H1 (cell line): ENCODE measurements around the gene RPP25L. TPM values are rescaled to one million over a fixed set of nuclear protein-coding genes. Genes with fewer than 3 reads are reported as not detected.
A peak's percentile ranks its signal among the peaks of the same experiment; 100 is the strongest.

Experiments
- CTCF ChIA-PET: fragments of 300-600 bp; sonication (Branson Sonifier 250); formaldehyde crosslinking; loops from one replicate; lab custom pipeline; 2021; ENCODE audit not compliant: partially characterized antibody; lab: Charles Lee
- POLR2A ChIA-PET: fragments of 300-600 bp; sonication (Branson Sonifier 250); formaldehyde crosslinking; loops from one replicate; lab custom pipeline; 2021; ENCODE audit warnings: inconsistent platforms; ENCODE audit not compliant: partially characterized antibody; lab: Charles Lee
- DNase-seq, 2 experiments: peaks; one replicate each; pipeline versions ENCODE4 v3.0.0 to v3.0.0-alpha.2; 2010 to 2022; ENCODE audit warnings: low spot score in 2 of 2, low read depth in 1 of 2, mixed read lengths in 1 of 2
- FAIRE-seq: peaks from 2 replicates; lab custom pipeline; 2011; peaks lifted over from hg19 to GRCh38; lab: Jason Lieb, UNC
- H2AFZ ChIP-seq: 2 replicates; pipeline ENCODE4 v1.8.1; 2012; ENCODE audit warnings: low read length, inconsistent platforms
- H2AK5ac ChIP-seq: 2 replicates; pipeline ENCODE4 v1.6.1; 2013; ENCODE audit warnings: low read depth, low read length
- H2BK120ac ChIP-seq: replicated peaks from 2 replicates; pipeline ENCODE3; 2013; ENCODE audit warnings: low read depth, low read length, inconsistent platforms
- H2BK12ac ChIP-seq: 2 replicates; pipeline ENCODE4 v1.6.1; 2013; ENCODE audit warnings: low read depth, low read length
- H2BK15ac ChIP-seq: 2 replicates; pipeline ENCODE4 v1.6.1; 2013; ENCODE audit warnings: low read length
- H2BK20ac ChIP-seq: 2 replicates; pipeline ENCODE4 v1.6.1; 2013; ENCODE audit warnings: low read length
- H2BK5ac ChIP-seq: 2 replicates; pipeline ENCODE4 v1.6.1; 2013; ENCODE audit warnings: low read depth, low read length
- H3K14ac ChIP-seq: 2 replicates; pipeline ENCODE4 v1.6.1; 2013; ENCODE audit warnings: inconsistent platforms; ENCODE audit not compliant: insufficient read length
- H3K18ac ChIP-seq: 2 replicates; pipeline ENCODE4 v1.6.1; 2013; ENCODE audit warnings: low read length; ENCODE audit errors: extremely low read depth
- H3K23ac ChIP-seq: 2 replicates; pipeline ENCODE4 v1.6.1; 2013; ENCODE audit warnings: inconsistent platforms; ENCODE audit not compliant: insufficient read length
- H3K23me2 ChIP-seq: 2 replicates; pipeline ENCODE4 v1.6.1; 2013; ENCODE audit warnings: low read depth, low read length
- H3K27ac ChIP-seq: 2 replicates; pipeline ENCODE4 v1.6.1; 2011; ENCODE audit warnings: low read depth, low read length, inconsistent platforms
- H3K27me3 ChIP-seq, 4 experiments: replicated peaks in 1 of 4; 1 replicate in 1 of 4; 2 replicates in 3 of 4; pipeline versions ENCODE4 v1.6.1 to v1.8.1; 2011 to 2013; ENCODE audit warnings: low read length in 3 of 4, mild to moderate bottlenecking in 3 of 4, inconsistent platforms in 2 of 4, mixed read lengths in 2 of 4, moderate library complexity in 1 of 4; ENCODE audit not compliant: control insufficient read depth in 3 of 4, insufficient read depth in 3 of 4; ENCODE audit errors: extremely low read depth in 1 of 4
- H3K36me3 ChIP-seq, 4 experiments: 2 replicates each; pipeline versions ENCODE4 v1.6.1 to v1.8.1; 2011 to 2013; ENCODE audit warnings: mild to moderate bottlenecking in 4 of 4, low read length in 3 of 4, moderate library complexity in 2 of 4, control low read depth in 1 of 4, inconsistent platforms in 1 of 4; ENCODE audit not compliant: insufficient read depth in 4 of 4, control insufficient read depth in 2 of 4
- H3K4ac ChIP-seq: replicated peaks from 2 replicates; pipeline ENCODE3; 2013; ENCODE audit warnings: low read length, low read depth, mixed read lengths, inconsistent platforms; ENCODE audit not compliant: insufficient read length
- H3K4me1 ChIP-seq, 4 experiments: replicated peaks in 1 of 4; 1 replicate in 1 of 4; 2 replicates in 3 of 4; pipeline versions ENCODE4 v1.6.1 to v1.8.1; 2011 to 2013; ENCODE audit warnings: low read length in 3 of 4, inconsistent platforms in 2 of 4, mixed read lengths in 1 of 4; ENCODE audit not compliant: insufficient read depth in 4 of 4, control insufficient read depth in 3 of 4
- H3K4me2 ChIP-seq, 2 experiments: 2 replicates each; pipeline versions ENCODE4 v1.6.1 to v1.8.1; 2011 to 2013; ENCODE audit warnings: low read depth in 2 of 2, low read length in 2 of 2, control low read depth in 1 of 2, inconsistent platforms in 1 of 2, mild to moderate bottlenecking in 1 of 2; ENCODE audit not compliant: insufficient read depth in 1 of 2
- H3K4me3 ChIP-seq, 4 experiments: fragments of 200-600, 300-600 bp in 1 of 4; sonication (generic), shearing (Covaris generic), sonication (Bioruptor Twin) in 1 of 4; 2 replicates each; pipeline versions ENCODE4 v1.5.1 to v1.8.1; 2011 to 2016; ENCODE audit warnings: low read length in 4 of 4, low read depth in 3 of 4, control low read depth in 2 of 4, inconsistent platforms in 2 of 4, mild to moderate bottlenecking in 2 of 4, mixed read lengths in 1 of 4, moderate library complexity in 1 of 4; ENCODE audit not compliant: insufficient read depth in 2 of 4; ENCODE audit errors: extremely low read depth in 1 of 4
- H3K56ac ChIP-seq: replicated peaks from 2 replicates; pipeline ENCODE3; 2013; ENCODE audit warnings: low read depth, mild to moderate bottlenecking, mixed read lengths, low read length, inconsistent platforms; ENCODE audit not compliant: insufficient read length
- H3K79me1 ChIP-seq: 2 replicates; pipeline ENCODE4 v1.6.1; 2013; ENCODE audit warnings: low read depth, low read length, control low read depth
- H3K79me2 ChIP-seq, 2 experiments: 2 replicates each; pipeline versions ENCODE4 v1.6.1 to v1.8.1; 2012 to 2013; ENCODE audit warnings: low read length in 2 of 2, mild to moderate bottlenecking in 2 of 2, inconsistent platforms in 1 of 2; ENCODE audit not compliant: insufficient read depth in 2 of 2, control insufficient read depth in 1 of 2
- H3K9ac ChIP-seq, 4 experiments: replicated peaks in 1 of 4; 1 replicate in 1 of 4; 2 replicates in 3 of 4; pipeline versions ENCODE4 v1.6.1 to v1.8.1; 2011 to 2013; ENCODE audit warnings: low read depth in 3 of 4, low read length in 3 of 4, control low read depth in 2 of 4, mild to moderate bottlenecking in 2 of 4, moderate library complexity in 2 of 4, inconsistent platforms in 1 of 4; ENCODE audit errors: extremely low read depth in 1 of 4
- H3K9me3 ChIP-seq, 2 experiments: 2 replicates each; pipeline versions ENCODE4 v1.6.1 to v1.8.1; 2012 to 2013; ENCODE audit warnings: mild to moderate bottlenecking in 2 of 2, moderate library complexity in 2 of 2, control low read depth in 1 of 2, inconsistent platforms in 1 of 2, low read depth in 1 of 2, low read length in 1 of 2, mixed read lengths in 1 of 2; ENCODE audit not compliant: insufficient read depth in 2 of 2
- H4K20me1 ChIP-seq, 2 experiments: replicated peaks in 1 of 2; 2 replicates each; pipeline versions ENCODE3 to v1.8.1; 2011 to 2013; ENCODE audit warnings: inconsistent platforms in 2 of 2, low read length in 2 of 2, mild to moderate bottlenecking in 1 of 2; ENCODE audit not compliant: insufficient read depth in 2 of 2, control insufficient read depth in 1 of 2
- H4K5ac ChIP-seq: 2 replicates; pipeline ENCODE4 v1.6.1; 2013; ENCODE audit warnings: low read length, low read depth, mixed read lengths, inconsistent platforms; ENCODE audit not compliant: insufficient read length
- H4K8ac ChIP-seq: 2 replicates; pipeline ENCODE4 v1.8.0; 2013; ENCODE audit warnings: mild to moderate bottlenecking, moderate library complexity, low read length, inconsistent platforms; ENCODE audit not compliant: insufficient read depth; ENCODE audit errors: extremely low read depth
- H4K91ac ChIP-seq: replicated peaks from 2 replicates; pipeline ENCODE3; 2013; ENCODE audit warnings: low read length, mixed read lengths, inconsistent platforms; ENCODE audit not compliant: insufficient read length
- CHD1 ChIP-seq: IDR thresholded peaks from 2 replicates; pipeline ENCODE4 v1.6.1; 2012; ENCODE audit warnings: low read depth, low read length, improper control_type of control experiment
- EGR1 ChIP-seq: IDR thresholded peaks from 2 replicates; pipeline ENCODE4 v1.6.1; 2011; ENCODE audit warnings: low read depth, low read length, borderline replicate concordance
- EP300 ChIP-seq, 2 experiments: IDR thresholded peaks; 1 replicate in 1 of 2; 2 replicates in 1 of 2; pipeline ENCODE4 v1.6.1; 2011 to 2012; ENCODE audit warnings: low read depth in 2 of 2, low read length in 2 of 2, mild to moderate bottlenecking in 2 of 2, borderline replicate concordance in 1 of 2, inconsistent platforms in 1 of 2, moderate library complexity in 1 of 2
- JUND ChIP-seq: IDR thresholded peaks from 2 replicates; pipeline ENCODE4 v1.6.1; 2011; ENCODE audit warnings: mild to moderate bottlenecking, improper control_type of control experiment, low read length
- MAFK ChIP-seq: IDR thresholded peaks from 2 replicates; pipeline ENCODE4 v1.6.1; 2012; ENCODE audit warnings: low read depth, mild to moderate bottlenecking, improper control_type of control experiment, low read length
- NRF1 ChIP-seq: IDR thresholded peaks from 2 replicates; pipeline ENCODE4 v1.6.1; 2011; ENCODE audit warnings: mild to moderate bottlenecking, low read depth, low read length, improper control_type of control experiment
- RFX5 ChIP-seq: IDR thresholded peaks from 2 replicates; pipeline ENCODE4 v1.6.1; 2011; ENCODE audit warnings: low read depth, low read length, improper control_type of control experiment, borderline replicate concordance
- TCF12 ChIP-seq: IDR thresholded peaks from 2 replicates; pipeline ENCODE4 v1.6.1; 2011; ENCODE audit warnings: low read depth, mild to moderate bottlenecking, low read length
- ZNF274 ChIP-seq: IDR thresholded peaks from 2 replicates; pipeline ENCODE4 v1.7.0; 2012; ENCODE audit warnings: low read length, borderline replicate concordance; ENCODE audit errors: extremely low read depth
- WGBS, 2 experiments: shearing (Covaris generic) in 1 of 2; methylation state at CpG; one replicate each; pipeline versions ENCODE4 v1.1.6 to v1.1.7; 2013 to 2015; ENCODE audit warnings: low lambda C conversion rate in 2 of 2, mixed read lengths in 2 of 2, inconsistent platforms in 1 of 2, low coverage in 1 of 2, missing lambda C conversion rate in 1 of 2; ENCODE audit not compliant: insufficient replicate concordance in 2 of 2, insufficient coverage in 1 of 2, insufficient read length in 1 of 2; ENCODE audit errors: extremely low coverage in 1 of 2, missing lambda C conversion rate in 1 of 2; 5-methylcytosine and 5-hydroxymethylcytosine counted together
- polyA plus RNA-seq, 7 experiments: library from polyadenylated mRNA; depleted of rRNA in 3 of 7; stranded (reverse) in 5 of 7; unstranded in 2 of 7; fragments of >200 nt in 5 of 7; fragments of 200-250 nt in 2 of 7; gene quantifications; 1 replicate in 5 of 7; 2 replicates in 1 of 7; 4 replicates in 1 of 7; pipeline versions ENCODE4 v1.2.1 to v1.2.3, GENCODE V29; 2011 to 2013; ENCODE audit warnings: missing spikeins in 2 of 7, mixed read lengths in 2 of 7
- total RNA-seq: library from RNA; stranded (reverse); fragmentation: NEBNext Ultra II Directional; extraction: Animal tissue kit (Norgen Biotek cat#: 25700); gene quantifications from 2 replicates; pipeline ENCODE4 v1.2.1, GENCODE V29; 2021
- TF ChIP-seq, protein P1 (sequence below), 3 experiments: IDR thresholded peaks; 1 replicate in 2 of 3; 2 replicates in 1 of 3; pipeline versions ENCODE4 v1.5.1 to v1.6.1; 2011; ENCODE audit warnings: low read length in 3 of 3, mild to moderate bottlenecking in 3 of 3, inconsistent platforms in 2 of 3, low read depth in 1 of 3, moderate library complexity in 1 of 3; ENCODE audit not compliant: insufficient read depth in 1 of 3; ENCODE audit errors: control extremely low read depth in 1 of 3

The RPP25L gene
- total and polyA plus RNA-seq, 2 of the 8 experiments (the other 6 are each of a cell fraction or from before 2014, with no cell fraction given) = 21.6 to 75.0 TPM

GRCh38 chr9:34570376-34570775, 41.5 kb downstream of the RPP25L start:
- Histone ChIP-seq H2BK5ac (no peak overlapping the region), H2BK15ac (0 out of 2 replicates have a peak overlapping the region, but pooled peaks have one; percentile 29), H3K14ac (no peak overlapping the region), H3K4me3 (no peak overlapping the region), H4K91ac (no peak overlapping the region), H3K9me3 (no peaks in the 10 kb centered on the region), H3K4me2 (no peak overlapping the region), H3K23ac (no peak overlapping the region), H2BK20ac (no peak overlapping the region), H2AK5ac (no peak overlapping the region), H3K27ac (no peak overlapping the region), H3K56ac (no peak overlapping the region), H3K4ac (no peak overlapping the region), H3K79me2 (no peaks in the 10 kb centered on the region), H3K9ac (no peak overlapping the region), H3K36me3 (no peaks in the 10 kb centered on the region), H4K8ac (no peak overlapping the region), H2AFZ (no peak overlapping the region), H4K5ac (no peak overlapping the region), H3K23me2 (no peaks in the 10 kb centered on the region), H3K4me1 (peaks cover 9 to 44% (median 17%) of the 10 kb centered on the region in 4 experiments), H4K20me1 (no peaks in the 10 kb centered on the region), H3K18ac (no peak overlapping the region), H2BK12ac (0 out of 2 replicates have a peak overlapping the region, but pooled peaks have one; percentile 12), H3K79me1 (no peaks in the 10 kb centered on the region), H2BK120ac (no peak overlapping the region), H3K27me3 (peaks cover 0 to 10% (median 5%) of the 10 kb centered on the region in 4 experiments; a peak in 3 of 7 replicates)
- no peak for FAIRE-seq
- WGBS, 2 experiments = 94% methylated on average over 11 of the region's 11 CpGs; no CpG with 5 or more reads in 1 of the 2 experiments
- ChIA-PET POLR2A (interaction anchor here (1.2 to 2.2 kb wide), 5 partner anchors 9 to 76 kb away, joined by 3 to 7 read pairs (median 5); no protein-coding TSS in a partner anchor), CTCF (interaction anchor here (0.7 to 6.3 kb wide), 21 partner anchors 8 to 78 kb away, joined by 3 to 48 read pairs (median 4); partner anchors contain the start of gene SIGMAR1)
- no peak for DNase-seq
- no peak for TF ChIP-seq TCF12
- TF ChIP-seq RFX5 = no peak
- TF ChIP-seq NRF1 = no peak
- no peak for TF ChIP-seq CHD1
- no peak for TF ChIP-seq ZNF274
- TF ChIP-seq MAFK = no peak
- TF ChIP-seq, protein P1, sequence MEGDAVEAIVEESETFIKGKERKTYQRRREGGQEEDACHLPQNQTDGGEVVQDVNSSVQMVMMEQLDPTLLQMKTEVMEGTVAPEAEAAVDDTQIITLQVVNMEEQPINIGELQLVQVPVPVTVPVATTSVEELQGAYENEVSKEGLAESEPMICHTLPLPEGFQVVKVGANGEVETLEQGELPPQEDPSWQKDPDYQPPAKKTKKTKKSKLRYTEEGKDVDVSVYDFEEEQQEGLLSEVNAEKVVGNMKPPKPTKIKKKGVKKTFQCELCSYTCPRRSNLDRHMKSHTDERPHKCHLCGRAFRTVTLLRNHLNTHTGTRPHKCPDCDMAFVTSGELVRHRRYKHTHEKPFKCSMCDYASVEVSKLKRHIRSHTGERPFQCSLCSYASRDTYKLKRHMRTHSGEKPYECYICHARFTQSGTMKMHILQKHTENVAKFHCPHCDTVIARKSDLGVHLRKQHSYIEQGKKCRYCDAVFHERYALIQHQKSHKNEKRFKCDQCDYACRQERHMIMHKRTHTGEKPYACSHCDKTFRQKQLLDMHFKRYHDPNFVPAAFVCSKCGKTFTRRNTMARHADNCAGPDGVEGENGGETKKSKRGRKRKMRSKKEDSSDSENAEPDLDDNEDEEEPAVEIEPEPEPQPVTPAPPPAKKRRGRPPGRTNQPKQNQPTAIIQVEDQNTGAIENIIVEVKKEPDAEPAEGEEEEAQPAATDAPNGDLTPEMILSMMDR (IDR thresholded peaks at IDR 0.05; ENCODE audit: control extremely low read depth in 1 of 3, insufficient read depth in 1 of 3, low read depth in 1 of 3, low read length in 3 of 3) = no peak
- TF ChIP-seq EP300 (IDR thresholded peaks at IDR 0.05; ENCODE audit: borderline replicate concordance in 1 of 2, low read depth in 2 of 2, low read length in 2 of 2) = no peak
- no peak for TF ChIP-seq EGR1
- no peak for TF ChIP-seq JUND
